K562 (cell line): ENCODE results near the gene OXT. TPM values are rescaled to one million over a fixed set of nuclear protein-coding genes. Genes with fewer than 3 reads are reported as not detected.

Source experiments
- ATAC-seq: fragments of 200-7000 bp; cut with Tn5 transposase; 3 replicates; pipeline ENCODE4 v1.9.1; 2020; ENCODE audit warnings: moderate library complexity
- BruUV-seq: library from RNA; stranded (reverse); fragments of 400-500 nt; replicated peaks from 2 replicates; lab custom pipeline; 2021; lab: Mats Ljungman, UMichigan
- CTCF ChIA-PET: fragments of 300-600 bp; formaldehyde crosslinking; extraction: SDS; loops from one replicate; lab custom pipeline; 2021; ENCODE audit warnings: low intra/inter-chr PET ratio; lab: Yijun Ruan, JAX
- POLR2A ChIA-PET: fragments of 300-600, 350-650 bp; sonication (Branson Sonifier 250); formaldehyde crosslinking; extraction: SDS; loops from one replicate; lab custom pipeline; 2021; ENCODE audit warnings: antibody characterized with exemption, inconsistent platforms; lab: Yijun Ruan, JAX
- DNase-seq, 4 experiments: peaks; one replicate each; pipeline versions ENCODE4 v3.0.0 to v3.0.0-alpha.2; 2011 to 2018; ENCODE audit warnings: low spot score in 3 of 4, mixed read lengths in 3 of 4; ENCODE audit errors: extremely low read depth in 1 of 4
- FAIRE-seq: peaks from 2 replicates; lab custom pipeline; 2011; peaks lifted over from hg19 to GRCh38; lab: Jason Lieb, UNC
- H2AFZ ChIP-seq: 2 replicates; pipeline ENCODE4 v1.6.0; 2011; ENCODE audit warnings: low read depth, low read length, control low read depth, inconsistent platforms
- H3K27ac ChIP-seq: fragments of 200-600 bp; 3 replicates; pipeline ENCODE4 v1.8.0; 2011; ENCODE audit warnings: low read depth, mild to moderate bottlenecking, control low read depth, inconsistent platforms, low read length, moderate library complexity, mixed read lengths; ENCODE audit errors: extremely low read depth
- H3K27me3 ChIP-seq, 2 experiments: fragments of 300-600 bp in 1 of 2; 2 replicates in 1 of 2; 3 replicates in 1 of 2; pipeline versions ENCODE4 v1.6.0 to v1.8.0; 2011; ENCODE audit warnings: inconsistent platforms in 2 of 2, low read length in 2 of 2, mild to moderate bottlenecking in 1 of 2, mixed read lengths in 1 of 2, moderate library complexity in 1 of 2; ENCODE audit not compliant: control insufficient read depth in 2 of 2, insufficient read depth in 2 of 2
- H3K36me3 ChIP-seq: fragments of 300-600 bp; 3 replicates; pipeline ENCODE4 v1.8.0; 2011; ENCODE audit warnings: mild to moderate bottlenecking, low read length, inconsistent platforms; ENCODE audit not compliant: control insufficient read depth, insufficient read depth
- H3K4me1 ChIP-seq, 2 experiments: fragments of 200-600 bp in 1 of 2; replicated peaks in 1 of 2; 2 replicates in 1 of 2; 3 replicates in 1 of 2; pipeline versions ENCODE4 v1.5.1 to v1.8.0; 2011; ENCODE audit warnings: inconsistent platforms in 2 of 2, low read length in 2 of 2, mild to moderate bottlenecking in 1 of 2, mixed read lengths in 1 of 2, moderate library complexity in 1 of 2; ENCODE audit not compliant: control insufficient read depth in 2 of 2, insufficient read depth in 2 of 2
- H3K4me2 ChIP-seq: 2 replicates; pipeline ENCODE4 v1.6.1; 2011; ENCODE audit warnings: low read length, control low read depth, inconsistent platforms, mixed read lengths; ENCODE audit not compliant: insufficient read depth
- H3K4me3 ChIP-seq: fragments of 200-600 bp; sonication (generic), shearing (Covaris generic); 2 replicates; pipeline ENCODE4 v1.5.1; 2016; ENCODE audit warnings: control low read depth, inconsistent platforms
- H3K79me2 ChIP-seq: fragments of 200-600 bp; 3 replicates; pipeline ENCODE4 v1.8.0; 2011; ENCODE audit warnings: low read length, inconsistent platforms; ENCODE audit not compliant: control insufficient read depth, insufficient read depth
- H3K9ac ChIP-seq, 2 experiments: 2 replicates each; pipeline versions ENCODE4 v1.6.0 to v1.6.1; 2011; ENCODE audit warnings: low read depth in 2 of 2, low read length in 2 of 2, control low read depth in 1 of 2, inconsistent platforms in 1 of 2, mild to moderate bottlenecking in 1 of 2, mixed read lengths in 1 of 2; ENCODE audit not compliant: insufficient read depth in 1 of 2
- H3K9me1 ChIP-seq: one replicate; pipeline ENCODE4 v1.6.0; 2011; ENCODE audit warnings: inconsistent platforms, mild to moderate bottlenecking, low read length, moderate library complexity; ENCODE audit not compliant: control insufficient read depth, insufficient read depth
- H3K9me3 ChIP-seq: replicated peaks from 2 replicates; pipeline ENCODE4 v1.5.1; 2011; ENCODE audit warnings: low read depth, low read length, inconsistent platforms; ENCODE audit not compliant: control insufficient read depth, insufficient read depth
- H4K20me1 ChIP-seq: replicated peaks from 2 replicates; pipeline ENCODE4 v1.6.1; 2011; ENCODE audit warnings: low read length, inconsistent platforms, mixed read lengths; ENCODE audit not compliant: control insufficient read depth, insufficient read depth
- CBX3 ChIP-seq, 2 experiments: IDR thresholded peaks; 1 replicate in 1 of 2; 2 replicates in 1 of 2; pipeline ENCODE4 v1.6.1; 2012; ENCODE audit warnings: inconsistent platforms in 2 of 2, low read length in 2 of 2, borderline replicate concordance in 1 of 2, control low read depth in 1 of 2
- EGR1 ChIP-seq: fragments of 450-650 bp; conservative IDR thresholded peaks from 2 replicates; pipeline ENCODE4 v1.6.1; 2017; ENCODE audit warnings: mild to moderate bottlenecking
- GATAD2A ChIP-seq: fragments of 450-650 bp; IDR thresholded peaks from 2 replicates; pipeline ENCODE4 v1.6.1; 2017
- HDAC1 ChIP-seq, 2 experiments: fragments of 450-650 bp; IDR thresholded peaks; 2 replicates each; pipeline ENCODE4 v1.6.1; 2016 to 2017; ENCODE audit warnings: inconsistent platforms in 1 of 2, mild to moderate bottlenecking in 1 of 2, moderate library complexity in 1 of 2
- HDAC2 ChIP-seq: fragments of 450-650 bp; IDR thresholded peaks from 2 replicates; pipeline ENCODE4 v1.6.1; 2016; ENCODE audit warnings: mild to moderate bottlenecking
- HDAC3 ChIP-seq: fragments of 450-650 bp; IDR thresholded peaks from 2 replicates; pipeline ENCODE4 v1.6.1; 2018; ENCODE audit warnings: borderline replicate concordance, mild to moderate bottlenecking, moderate library complexity; ENCODE audit not compliant: partially characterized antibody
- HNRNPUL1 ChIP-seq: fragments of 200-400 bp; formaldehyde crosslinking; IDR thresholded peaks from 2 replicates; pipeline ENCODE4 v1.6.1; 2017; ENCODE audit warnings: low read length
- MCM3 ChIP-seq: fragments of 450-650 bp; IDR thresholded peaks from 2 replicates; pipeline ENCODE4 v1.6.1; 2016
- NFATC3 ChIP-seq: fragments of 450-650 bp; IDR thresholded peaks from 2 replicates; pipeline ENCODE4 v1.6.1; 2017; ENCODE audit warnings: mild to moderate bottlenecking
- PHF8 ChIP-seq: fragments of 200-600 bp; sonication (generic); IDR thresholded peaks from 2 replicates; pipeline ENCODE4 v1.6.1; 2012; ENCODE audit warnings: mixed run types, mild to moderate bottlenecking, inconsistent platforms, low read length, moderate library complexity, borderline replicate concordance
- STAT5A ChIP-seq: IDR thresholded peaks from 2 replicates; pipeline ENCODE4 v1.6.1; 2012; ENCODE audit warnings: low read length, inconsistent platforms, borderline replicate concordance
- ZBTB40 ChIP-seq, 2 experiments: fragments of 450-650 bp in 1 of 2; sonication (generic) in 1 of 2; formaldehyde crosslinking in 1 of 2; IDR thresholded peaks; 2 replicates each; pipeline versions ENCODE4 v1.7.1 to v1.9.0; 2016 to 2022; ENCODE audit warnings: inconsistent platforms in 1 of 2, mild to moderate bottlenecking in 1 of 2, missing genetic modification reagents in 1 of 2
- WGBS: fragments of 100-300 bp; shearing (Covaris generic); methylation state at CpG from one replicate; pipeline ENCODE4 v1.1.6; 2016; ENCODE audit warnings: low coverage, mixed read lengths; ENCODE audit not compliant: insufficient coverage; ENCODE audit errors: missing lambda C conversion rate; 5-methylcytosine and 5-hydroxymethylcytosine counted together
- in situ Hi-C: fragments of 300-500 bp; cut with MboI; formaldehyde crosslinking; loops from 4 replicates; pipeline ENCODE4 v1.15.0; 2018; ENCODE audit warnings: inconsistent platforms, mixed read lengths
- intact Hi-C: fragments of 100-400 bp; cut with micrococcal nuclease; formaldehyde crosslinking; loops from 2 replicates; pipeline ENCODE4 v1.14.2; 2022
- polyA plus RNA-seq, 8 experiments: library from polyadenylated mRNA; depleted of rRNA in 4 of 8; stranded (reverse) in 5 of 8; unstranded in 3 of 8; fragments of >200 nt; fragmentation: Nextera tagmentation in 2 of 8; fragmentation: Illumina TruSeq in 1 of 8; extraction: Ambion mirVana in 2 of 8; extraction: Trizol in 1 of 8; gene quantifications; 2 replicates each; pipeline versions ENCODE4 v1.2.1 to v1.2.3, GENCODE V29; 2011 to 2014; ENCODE audit warnings: inconsistent platforms in 1 of 8, missing spikeins in 1 of 8
- total RNA-seq, 7 experiments: library from RNA; depleted of rRNA in 6 of 7; stranded (reverse); fragments of >200 nt in 6 of 7; fragmentation: Illumina TruSeq in 2 of 7; extraction: Trizol in 2 of 7; gene quantifications; 2 replicates each; pipeline versions ENCODE4 v1.2.1 to v1.2.3, GENCODE V29; 2011 to 2021; ENCODE audit warnings: low replicate concordance in 1 of 7
- TF ChIP-seq, protein P1 (sequence below): fragments of 450-650 bp; formaldehyde crosslinking; IDR thresholded peaks from 2 replicates; pipeline ENCODE4 v1.4.0; 2022; ENCODE audit warnings: missing genetic modification characterization

Gene OXT
- total and polyA plus RNA-seq, 9 of the 15 experiments (the other 6 are each of a cell fraction or from before 2014, with no cell fraction given): not detected

DNA sequence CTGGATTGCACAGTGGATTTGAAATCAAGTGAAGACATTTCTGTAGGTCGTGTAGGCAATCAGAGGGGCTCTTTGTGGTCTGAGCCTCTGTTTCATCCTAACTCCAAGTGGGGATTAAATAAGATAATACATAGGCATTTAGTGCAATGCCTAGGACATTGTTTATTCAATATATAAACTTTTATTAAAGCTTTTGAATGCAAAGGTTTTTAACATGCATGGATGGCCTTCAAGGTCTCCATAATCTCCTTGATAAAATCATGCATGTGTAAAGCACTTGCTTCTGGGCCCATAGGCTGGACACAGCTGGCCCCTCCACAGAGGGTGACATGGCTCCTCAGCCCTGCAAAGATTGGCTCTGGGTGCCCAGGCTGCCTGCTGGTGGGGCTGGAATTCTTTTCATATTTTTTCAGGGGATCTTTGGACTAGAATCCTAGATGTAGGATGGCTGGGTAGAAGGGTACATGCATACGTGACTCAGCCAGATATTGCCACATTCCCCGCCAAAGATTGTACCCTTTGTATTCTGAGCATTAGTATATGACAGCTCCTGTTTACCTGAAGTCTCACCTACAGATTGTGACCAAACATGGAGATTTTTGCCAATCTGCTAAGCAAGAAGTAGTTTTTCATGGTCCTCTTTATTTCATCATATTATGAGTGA lies 32.1 kb downstream of the OXT start:
- ChIA-PET CTCF (no interaction called here), POLR2A (no interaction called here)
- Histone ChIP-seq H2AFZ (no peak overlapping the region), H3K36me3 (no peaks in the 10 kb centered on the region; the same call in 2 of the 3 replicates), H3K9me1 (no peaks in the 10 kb centered on the region), H3K4me2 (no peak overlapping the region), H3K9me3 (no peaks in the 10 kb centered on the region), H3K27ac (no peak overlapping the region), H3K4me1 (peaks cover 0 to 7% of the 10 kb centered on the region in 2 experiments; a peak in 1 of 5 replicates), H3K79me2 (no peaks in the 10 kb centered on the region), H3K4me3 (no peak overlapping the region), H3K9ac (peak overlapping the region in 1 of 2 experiments; percentile 26; a peak in 1 of 4 replicates), H4K20me1 (no peaks in the 10 kb centered on the region), H3K27me3 (no peaks in the 10 kb centered on the region)
- no peak for DNase-seq
- BruUV-seq: no TSS peak
- no peak for FAIRE-seq
- in situ Hi-C loops: no loop called here
- TF ChIP-seq HDAC3 (no peak), NFATC3 (no peak), MCM3 (no peak), ZBTB40 (IDR thresholded peaks at IDR 0.05) (no peak), ZBTB40 (CRISPR knock-in tag; IDR thresholded peaks at IDR 0.05) (no peak), HNRNPUL1 (no peak), HDAC2 (no peak), PHF8 (no peak), HDAC1 (IDR thresholded peaks at IDR 0.05) (no peak), STAT5A (no peak), EGR1 (no peak), GATAD2A (no peak), CBX3 (IDR thresholded peaks at IDR 0.05; ENCODE audit: borderline replicate concordance in 1 of 2, low read length in 2 of 2) (no peak)
- TF ChIP-seq, protein P1, sequence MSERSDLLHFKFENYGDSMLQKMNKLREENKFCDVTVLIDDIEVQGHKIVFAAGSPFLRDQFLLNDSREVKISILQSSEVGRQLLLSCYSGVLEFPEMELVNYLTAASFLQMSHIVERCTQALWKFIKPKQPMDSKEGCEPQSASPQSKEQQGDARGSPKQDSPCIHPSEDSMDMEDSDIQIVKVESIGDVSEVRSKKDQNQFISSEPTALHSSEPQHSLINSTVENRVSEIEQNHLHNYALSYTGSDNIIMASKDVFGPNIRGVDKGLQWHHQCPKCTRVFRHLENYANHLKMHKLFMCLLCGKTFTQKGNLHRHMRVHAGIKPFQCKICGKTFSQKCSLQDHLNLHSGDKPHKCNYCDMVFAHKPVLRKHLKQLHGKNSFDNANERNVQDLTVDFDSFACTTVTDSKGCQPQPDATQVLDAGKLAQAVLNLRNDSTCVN (CRISPR knock-in tag): no peak
- 34% methylated on average over 3 of the region's 3 CpGs for WGBS
- intact Hi-C loops: loop anchor here (2.0 kb wide), 1 partner anchor 49 kb away; no protein-coding TSS in a partner anchor
- no peak for ATAC-seq
